Ishikawa (cell line): ENCODE data around the gene SEMA3A.

Experiments used
- CEBPB ChIP-seq: IDR thresholded peaks from 2 replicates; pipeline ENCODE4 v1.6.1; 2012
- CREB1 ChIP-seq: IDR thresholded peaks from 2 replicates; pipeline ENCODE4 v1.6.1; 2012; ENCODE audit warnings: low read depth
- EGR1 ChIP-seq: IDR thresholded peaks from 2 replicates; pipeline ENCODE4 v1.6.1; 2012
- EP300 ChIP-seq: IDR thresholded peaks from 2 replicates; pipeline ENCODE4 v1.6.1; 2012; ENCODE audit warnings: borderline replicate concordance
- FOXM1 ChIP-seq: IDR thresholded peaks from 2 replicates; pipeline ENCODE4 v1.6.1; 2012; ENCODE audit warnings: low read depth, borderline replicate concordance
- NFIC ChIP-seq: IDR thresholded peaks from 2 replicates; pipeline ENCODE4 v1.6.1; 2012
- RAD21 ChIP-seq: IDR thresholded peaks from 2 replicates; pipeline ENCODE4 v1.6.1; 2012; ENCODE audit warnings: low read depth
- TAF1 ChIP-seq: IDR thresholded peaks from 2 replicates; pipeline ENCODE4 v1.6.1; 2012; ENCODE audit warnings: low read depth, mild to moderate bottlenecking
- TCF12 ChIP-seq: IDR thresholded peaks from 2 replicates; pipeline ENCODE4 v1.6.1; 2012; ENCODE audit warnings: low read depth
- TEAD4 ChIP-seq: IDR thresholded peaks from 2 replicates; pipeline ENCODE4 v1.6.1; 2012
- USF1 ChIP-seq: IDR thresholded peaks from 2 replicates; pipeline ENCODE4 v1.6.1; 2012
- YY1 ChIP-seq: IDR thresholded peaks from 2 replicates; pipeline ENCODE4 v1.6.1; 2012; ENCODE audit warnings: low read depth
- ZBTB7A ChIP-seq: IDR thresholded peaks from 2 replicates; pipeline ENCODE4 v1.6.1; 2012; ENCODE audit warnings: low read depth
- TF ChIP-seq, protein P1 (sequence below): IDR thresholded peaks from 2 replicates; pipeline ENCODE4 v1.6.1; 2012
- TF ChIP-seq, protein P2 (sequence below): IDR thresholded peaks from 2 replicates; pipeline ENCODE4 v1.6.1; 2012; ENCODE audit warnings: low read depth, mild to moderate bottlenecking

Gene SEMA3A

DNA sequence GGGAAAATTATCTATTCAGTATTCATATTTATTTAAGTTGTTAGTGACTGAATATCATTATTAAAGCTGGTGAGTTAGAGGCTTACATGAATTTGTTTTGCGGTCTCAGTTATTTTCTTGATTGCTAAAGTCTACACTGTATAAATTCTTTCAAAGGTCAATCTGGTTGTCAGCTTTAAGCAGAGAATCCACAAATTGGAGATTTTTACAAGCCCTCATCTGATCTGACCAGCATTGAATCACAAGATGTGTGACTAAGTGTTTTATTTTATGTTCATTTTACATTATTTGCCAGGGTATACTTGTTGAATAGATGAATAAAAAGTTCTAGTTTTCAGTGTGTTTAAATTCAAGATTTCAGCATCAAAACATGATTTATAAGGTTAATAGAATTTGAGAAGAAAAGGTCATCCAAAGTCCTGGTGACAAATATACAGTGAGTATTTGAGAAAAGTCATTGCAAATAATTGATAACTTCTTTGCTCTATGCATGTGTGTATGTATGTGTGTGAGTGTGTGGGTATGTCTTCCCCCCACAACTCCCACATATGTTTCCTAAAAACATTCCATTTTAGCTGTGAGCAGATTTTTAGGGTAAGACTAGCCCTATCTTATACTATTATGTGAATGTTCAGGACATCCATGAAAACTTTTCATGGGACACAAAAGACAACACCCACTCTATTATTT lies 4.4 kb downstream of the SEMA3A start:
- TF ChIP-seq TCF12 (no peak), FOXM1 (no peak)

GRCh38 chr7:84188786-84189405 lies 5.7 kb downstream of the SEMA3A start:
- TF ChIP-seq EP300 (no peak), RAD21 (peak; percentile 53)

GRCh38 chr7:84187813-84188510 lies 6.6 kb downstream of the SEMA3A start:
- TF ChIP-seq NFIC (no peak), TEAD4 (0 out of 2 replicates have a peak, but pooled peaks have one; percentile 20)

- no peak for TF ChIP-seq ZBTB7A
- TF ChIP-seq, protein P1, sequence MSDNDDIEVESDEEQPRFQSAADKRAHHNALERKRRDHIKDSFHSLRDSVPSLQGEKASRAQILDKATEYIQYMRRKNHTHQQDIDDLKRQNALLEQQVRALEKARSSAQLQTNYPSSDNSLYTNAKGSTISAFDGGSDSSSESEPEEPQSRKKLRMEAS, result no peak
- no peak for TF ChIP-seq EP300
- TF ChIP-seq NFIC, result no peak
- TF ChIP-seq RAD21, result no peak
- no peak for TF ChIP-seq EGR1
- TF ChIP-seq CEBPB, result no peak
- TF ChIP-seq CREB1, result no peak
- TF ChIP-seq, protein P2, sequence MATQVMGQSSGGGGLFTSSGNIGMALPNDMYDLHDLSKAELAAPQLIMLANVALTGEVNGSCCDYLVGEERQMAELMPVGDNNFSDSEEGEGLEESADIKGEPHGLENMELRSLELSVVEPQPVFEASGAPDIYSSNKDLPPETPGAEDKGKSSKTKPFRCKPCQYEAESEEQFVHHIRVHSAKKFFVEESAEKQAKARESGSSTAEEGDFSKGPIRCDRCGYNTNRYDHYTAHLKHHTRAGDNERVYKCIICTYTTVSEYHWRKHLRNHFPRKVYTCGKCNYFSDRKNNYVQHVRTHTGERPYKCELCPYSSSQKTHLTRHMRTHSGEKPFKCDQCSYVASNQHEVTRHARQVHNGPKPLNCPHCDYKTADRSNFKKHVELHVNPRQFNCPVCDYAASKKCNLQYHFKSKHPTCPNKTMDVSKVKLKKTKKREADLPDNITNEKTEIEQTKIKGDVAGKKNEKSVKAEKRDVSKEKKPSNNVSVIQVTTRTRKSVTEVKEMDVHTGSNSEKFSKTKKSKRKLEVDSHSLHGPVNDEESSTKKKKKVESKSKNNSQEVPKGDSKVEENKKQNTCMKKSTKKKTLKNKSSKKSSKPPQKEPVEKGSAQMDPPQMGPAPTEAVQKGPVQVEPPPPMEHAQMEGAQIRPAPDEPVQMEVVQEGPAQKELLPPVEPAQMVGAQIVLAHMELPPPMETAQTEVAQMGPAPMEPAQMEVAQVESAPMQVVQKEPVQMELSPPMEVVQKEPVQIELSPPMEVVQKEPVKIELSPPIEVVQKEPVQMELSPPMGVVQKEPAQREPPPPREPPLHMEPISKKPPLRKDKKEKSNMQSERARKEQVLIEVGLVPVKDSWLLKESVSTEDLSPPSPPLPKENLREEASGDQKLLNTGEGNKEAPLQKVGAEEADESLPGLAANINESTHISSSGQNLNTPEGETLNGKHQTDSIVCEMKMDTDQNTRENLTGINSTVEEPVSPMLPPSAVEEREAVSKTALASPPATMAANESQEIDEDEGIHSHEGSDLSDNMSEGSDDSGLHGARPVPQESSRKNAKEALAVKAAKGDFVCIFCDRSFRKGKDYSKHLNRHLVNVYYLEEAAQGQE, result no peak
- no peak for TF ChIP-seq USF1
- TF ChIP-seq FOXM1, result no peak
- TF ChIP-seq TEAD4, result no peak
- no peak for TF ChIP-seq TCF12
Measured at GRCh38 chr7:84187087-84187805, 7.3 kb downstream of the SEMA3A start.

GRCh38 chr7:84183741-84184140 lies 10.8 kb downstream of the SEMA3A start:
- TF ChIP-seq ZBTB7A (no peak), TAF1 (no peak), YY1 (no peak), EP300 (no peak), FOXM1 (no peak), CREB1 (no peak), TCF12 (no peak), TEAD4 (no peak), EGR1 (no peak), USF1 (no peak), NFIC (no peak), RAD21 (no peak), CEBPB (no peak)
- TF ChIP-seq, protein P2, result no peak
- TF ChIP-seq, protein P1, result no peak

DNA sequence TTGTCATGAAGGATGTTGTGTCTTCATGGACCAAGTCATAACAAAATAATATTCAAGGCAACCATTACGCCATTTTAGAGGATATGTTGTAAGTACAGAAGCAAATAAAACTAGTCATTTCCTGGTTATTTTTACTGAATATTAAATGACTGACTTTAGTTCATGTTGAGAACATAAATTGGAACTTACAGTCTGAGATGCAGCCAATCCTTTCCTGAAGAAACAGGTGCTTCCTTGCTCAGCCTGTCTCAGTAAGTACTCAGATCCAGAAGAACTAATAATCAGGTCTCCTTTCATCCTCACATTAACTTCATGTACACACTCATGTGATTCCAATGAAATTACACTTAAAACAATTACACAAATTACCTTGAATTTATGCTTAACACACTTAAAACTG lies 12.3 kb downstream of the SEMA3A start:
- TF ChIP-seq USF1 (no peak), TAF1 (no peak), YY1 (no peak)
